H9 (cell line): Measurements from ENCODE around the gene RPS6KA4. TPM values are rescaled to one million over a fixed set of nuclear protein-coding genes. Genes with fewer than 3 reads are reported as not detected.

Experiments used
- DNase-seq: peaks from one replicate; pipeline ENCODE4 v3.0.0-alpha.2; 2017
- H2AFZ ChIP-seq: one replicate; pipeline ENCODE4 v1.6.1; 2013; ENCODE audit warnings: mild to moderate bottlenecking, low read length, control low read depth, moderate library complexity
- H2AK5ac ChIP-seq: 2 replicates; pipeline ENCODE4 v1.6.1; 2013; ENCODE audit warnings: low read length, control low read depth, mixed read lengths; ENCODE audit not compliant: insufficient read length
- H2BK120ac ChIP-seq: one replicate; pipeline ENCODE4 v1.6.1; 2013; ENCODE audit warnings: low read depth, mild to moderate bottlenecking, low read length, control low read depth, inconsistent platforms; ENCODE audit not compliant: poor library complexity, severe bottlenecking
- H2BK12ac ChIP-seq: 2 replicates; pipeline ENCODE4 v1.6.1; 2013; ENCODE audit warnings: low read length, control low read depth, mixed read lengths, low read depth; ENCODE audit not compliant: insufficient read length
- H2BK15ac ChIP-seq: 2 replicates; pipeline ENCODE4 v1.6.1; 2013; ENCODE audit warnings: low read depth, low read length, control low read depth
- H2BK20ac ChIP-seq: one replicate; pipeline ENCODE4 v1.6.1; 2013; ENCODE audit warnings: low read depth, mild to moderate bottlenecking, low read length, control low read depth, inconsistent platforms; ENCODE audit not compliant: poor library complexity, severe bottlenecking
- H2BK5ac ChIP-seq: 2 replicates; pipeline ENCODE4 v1.6.1; 2013; ENCODE audit warnings: low read length, control low read depth, mixed read lengths; ENCODE audit not compliant: insufficient read length
- H3K14ac ChIP-seq: 2 replicates; pipeline ENCODE4 v1.6.1; 2013; ENCODE audit warnings: low read length, control low read depth; ENCODE audit not compliant: insufficient read depth
- H3K18ac ChIP-seq: 2 replicates; pipeline ENCODE4 v1.6.1; 2013; ENCODE audit warnings: low read depth, mild to moderate bottlenecking, mixed read lengths, low read length, control low read depth; ENCODE audit not compliant: insufficient read length
- H3K23ac ChIP-seq: 2 replicates; pipeline ENCODE4 v1.6.1; 2013; ENCODE audit warnings: low read length, control low read depth, mixed read lengths, low read depth; ENCODE audit not compliant: insufficient read length
- H3K23me2 ChIP-seq: 2 replicates; pipeline ENCODE4 v1.6.1; 2013; ENCODE audit warnings: low read depth, mild to moderate bottlenecking, mixed read lengths, low read length, control low read depth; ENCODE audit not compliant: insufficient read length, poor library complexity, severe bottlenecking
- H3K27ac ChIP-seq: 2 replicates; pipeline ENCODE4 v1.5.1; 2013; ENCODE audit warnings: low read length, control low read depth, mixed read lengths, low read depth; ENCODE audit not compliant: insufficient read length
- H3K27me3 ChIP-seq: 2 replicates; pipeline ENCODE4 v1.6.1; 2013; ENCODE audit warnings: low read length, control low read depth, inconsistent platforms; ENCODE audit not compliant: insufficient read depth
- H3K4ac ChIP-seq: 2 replicates; pipeline ENCODE4 v1.6.1; 2013; ENCODE audit warnings: low read depth, mild to moderate bottlenecking, control low read depth, inconsistent platforms, low read length, moderate library complexity
- H3K4me1 ChIP-seq: 2 replicates; pipeline ENCODE4 v1.6.1; 2013; ENCODE audit warnings: low read length, control low read depth, inconsistent platforms; ENCODE audit not compliant: insufficient read depth
- H3K4me2 ChIP-seq: 2 replicates; pipeline ENCODE4 v1.6.1; 2013; ENCODE audit warnings: low read length, control low read depth, mixed read lengths; ENCODE audit not compliant: insufficient read length, insufficient read depth
- H3K56ac ChIP-seq: 2 replicates; pipeline ENCODE4 v1.6.1; 2013; ENCODE audit warnings: low read depth, mild to moderate bottlenecking, mixed read lengths, low read length, control low read depth; ENCODE audit not compliant: insufficient read length
- H3K79me1 ChIP-seq: 2 replicates; pipeline ENCODE4 v1.6.1; 2013; ENCODE audit warnings: low read depth, mild to moderate bottlenecking, moderate library complexity, low read length, control low read depth, inconsistent platforms; ENCODE audit not compliant: insufficient read depth, poor library complexity, severe bottlenecking
- H3K79me2 ChIP-seq: 2 replicates; pipeline ENCODE4 v1.6.1; 2013; ENCODE audit warnings: low read length, control low read depth, inconsistent platforms; ENCODE audit not compliant: insufficient read depth
- H3K9ac ChIP-seq: 2 replicates; pipeline ENCODE4 v1.6.1; 2013; ENCODE audit warnings: low read length, control low read depth, mixed read lengths; ENCODE audit not compliant: insufficient read length; ENCODE audit errors: extremely low read depth
- H3K9me3 ChIP-seq: one replicate; pipeline ENCODE4 v1.6.1; 2013; ENCODE audit warnings: low read depth, low read length, inconsistent platforms; ENCODE audit not compliant: control insufficient read depth
- H3T11ph ChIP-seq: one replicate; pipeline ENCODE4 v1.6.1; 2013; ENCODE audit warnings: mild to moderate bottlenecking, low read length, control low read depth, inconsistent platforms
- H4K20me1 ChIP-seq: one replicate; pipeline ENCODE4 v1.6.1; 2013; ENCODE audit not compliant: control insufficient read depth, insufficient read length, insufficient read depth
- H4K5ac ChIP-seq: 2 replicates; pipeline ENCODE4 v1.6.1; 2013; ENCODE audit warnings: low read depth, mild to moderate bottlenecking, mixed read lengths, low read length, control low read depth; ENCODE audit not compliant: insufficient read length
- H4K8ac ChIP-seq: replicated peaks from 2 replicates; pipeline ENCODE4 v1.6.1; 2013; ENCODE audit warnings: low read length, control low read depth, mixed read lengths, low read depth; ENCODE audit not compliant: insufficient read length
- H4K91ac ChIP-seq: 2 replicates; pipeline ENCODE4 v1.6.1; 2013; ENCODE audit warnings: low read depth, mild to moderate bottlenecking, moderate library complexity, mixed read lengths, low read length, control low read depth; ENCODE audit not compliant: insufficient read length
- H3K27ac Mint-ChIP-seq, 3 experiments: 2 replicates in 2 of 3; 3 replicates in 1 of 3; pipeline ENCODE4 v1.8.0; 2020 to 2021; ENCODE audit warnings: mixed read lengths in 3 of 3, mild to moderate bottlenecking in 1 of 3, moderate library complexity in 1 of 3
- H3K27me3 Mint-ChIP-seq: 2 replicates; pipeline ENCODE4 v1.8.0; 2021; ENCODE audit warnings: low read depth, mild to moderate bottlenecking, moderate library complexity, mixed read lengths
- H3K36me3 Mint-ChIP-seq, 3 experiments: 2 replicates in 2 of 3; 3 replicates in 1 of 3; pipeline ENCODE4 v1.8.0; 2020 to 2021; ENCODE audit warnings: low read depth in 3 of 3, mixed read lengths in 3 of 3; ENCODE audit not compliant: insufficient read depth in 1 of 3
- H3K4me1 Mint-ChIP-seq, 2 experiments: 2 replicates each; pipeline ENCODE4 v1.8.0; 2020; ENCODE audit warnings: mixed read lengths in 2 of 2
- H3K4me3 Mint-ChIP-seq, 2 experiments: 2 replicates in 1 of 2; 3 replicates in 1 of 2; pipeline ENCODE4 v1.8.0; 2020 to 2021; ENCODE audit warnings: mild to moderate bottlenecking in 2 of 2, mixed read lengths in 2 of 2, moderate library complexity in 1 of 2
- H3K9me3 Mint-ChIP-seq, 2 experiments: 2 replicates in 1 of 2; 3 replicates in 1 of 2; pipeline ENCODE4 v1.8.0; 2020; ENCODE audit warnings: mild to moderate bottlenecking in 2 of 2, mixed read lengths in 2 of 2, moderate library complexity in 1 of 2
- CTCF ChIP-seq: fragments of 200-600 bp; sonication (generic); conservative IDR thresholded peaks from 3 replicates; pipeline ENCODE4 v1.8.0; 2021; ENCODE audit warnings: antibody characterized with exemption, mild to moderate bottlenecking
- WGBS: extraction: QIAGEN DNeasy Blood & Tissue Kit; methylation state at CpG from one replicate; pipeline ENCODE4 v1.1.7; 2013; ENCODE audit warnings: missing lambda C conversion rate, low lambda C conversion rate, mixed read lengths; ENCODE audit not compliant: insufficient read length; ENCODE audit errors: extremely low coverage; 5-methylcytosine and 5-hydroxymethylcytosine counted together
- total RNA-seq: library from RNA; stranded (reverse); gene quantifications from 2 replicates; pipeline ENCODE4 v1.2.1, GENCODE V29; 2021

Gene RPS6KA4
- total RNA-seq, 1 experiment from 2014 or later = 10.8 TPM

- Histone ChIP-seq H3K27me3 (no peaks in the 10 kb centered on the region; the same call in 1 of the 2 replicates), H2BK20ac (no peak overlapping the region), H3K18ac (no peak overlapping the region), H2BK5ac (no peak overlapping the region), H4K91ac (no peak overlapping the region), H3K23ac (no peak overlapping the region), H2AFZ (no peak overlapping the region), H3K9ac (no peak overlapping the region), H3K14ac (no peak overlapping the region; the same call in 1 of the 2 replicates), H3K79me2 (no peaks in the 10 kb centered on the region), H4K20me1 (peaks cover 2% of the 10 kb centered on the region), H2BK120ac (no peak overlapping the region), H3T11ph (no peak overlapping the region), H3K4me1 (peaks cover 2% of the 10 kb centered on the region; the same call in 1 of the 2 replicates), H4K5ac (no peak overlapping the region), H3K9me3 (no peaks in the 10 kb centered on the region), H2AK5ac (no peak overlapping the region), H4K8ac (no peak overlapping the region), H2BK15ac (no peak overlapping the region), H3K56ac (no peak overlapping the region), H3K79me1 (no peaks in the 10 kb centered on the region), H3K4ac (no peak overlapping the region), H3K4me2 (peak overlapping the region; percentile 54), H3K27ac (no peak overlapping the region), H2BK12ac (no peak overlapping the region), H3K23me2 (peaks cover 12% of the 10 kb centered on the region)
- WGBS = no CpG with 5 or more reads among the region's 13 CpGs
- Mint-ChIP-seq H3K4me1 (peaks cover 21 to 38% of the 10 kb centered on the region in 2 experiments), H3K27ac (no peak overlapping the region), H3K36me3 (peaks cover 11 to 20% (median 15%) of the 10 kb centered on the region in 3 experiments; a peak in 6 of 7 replicates), H3K27me3 (no peaks in the 10 kb centered on the region), H3K9me3 (no peaks in the 10 kb centered on the region), H3K4me3 (peak overlapping the region; percentile 39 to 58; a peak in 3 of 5 replicates)
- no peak for TF ChIP-seq CTCF
- no peak for DNase-seq
These were observed 942 bp upstream of the RPS6KA4 start for GRCh38 chr11:64357904-64358535.
